HEK293 (cell line): ENCODE results near the gene ABHD16B.

Experiments
- CTCF ChIA-PET: fragments of 350-600 bp; formaldehyde crosslinking; extraction: SDS; loops from one replicate; lab custom pipeline; 2021; ENCODE audit warnings: antibody characterized with exemption; lab: Yijun Ruan, JAX
- POLR2A ChIA-PET: fragments of 300-600 bp; formaldehyde crosslinking; extraction: SDS; loops from one replicate; lab custom pipeline; 2020; ENCODE audit warnings: antibody characterized with exemption, inconsistent platforms; lab: Yijun Ruan, JAX
- H3K27ac ChIP-seq: fragments of 200-500 bp; sonication (Bioruptor generic); 2 replicates; pipeline ENCODE4 v1.5.1; 2014; ENCODE audit warnings: low read depth, low read length, control low read depth, inconsistent platforms; ENCODE audit errors: extremely low read depth
- H3K36me3 ChIP-seq, 2 experiments: fragments of 200-500 bp in 1 of 2; sonication (Bioruptor generic) in 1 of 2; 1 replicate in 1 of 2; 2 replicates in 1 of 2; pipeline ENCODE4 v1.5.1; 2014 to 2017; ENCODE audit warnings: inconsistent platforms in 2 of 2, low read length in 2 of 2; ENCODE audit not compliant: control insufficient read depth in 2 of 2, insufficient read depth in 1 of 2
- H3K4me1 ChIP-seq: fragments of 200-500 bp; sonication (Bioruptor generic); 2 replicates; pipeline ENCODE4 v1.5.1; 2014; ENCODE audit warnings: mild to moderate bottlenecking, low read length, inconsistent platforms; ENCODE audit not compliant: control insufficient read depth, insufficient read depth
- H3K4me3 ChIP-seq: 2 replicates; pipeline ENCODE4 v1.5.1; 2011; ENCODE audit warnings: low read depth, mild to moderate bottlenecking, control low read depth, low read length, moderate library complexity
- H3K9me3 ChIP-seq: fragments of 200-500 bp; sonication (Bioruptor generic); 2 replicates; pipeline ENCODE4 v1.5.1; 2014; ENCODE audit warnings: low read depth, low read length, inconsistent platforms; ENCODE audit not compliant: control insufficient read depth, insufficient read depth
- GLIS2 ChIP-seq: fragments of 450-650 bp; formaldehyde crosslinking; IDR thresholded peaks from 2 replicates; pipeline ENCODE4 v1.5.1; 2016; ENCODE audit warnings: missing biosample characterization, missing genetic modification characterization
- HOXD13 ChIP-seq: sonication (generic); formaldehyde crosslinking; IDR thresholded peaks from 2 replicates; pipeline ENCODE4 v1.8.0; 2022; ENCODE audit warnings: missing genetic modification reagents, borderline replicate concordance
- IKZF3 ChIP-seq: fragments of 450-650 bp; IDR thresholded peaks from 2 replicates; pipeline ENCODE4 v1.5.0; 2018; ENCODE audit warnings: missing biosample characterization, mild to moderate bottlenecking, missing genetic modification characterization, moderate library complexity
- KLF10 ChIP-seq: fragments of 450-650 bp; IDR thresholded peaks from 2 replicates; pipeline ENCODE4 v1.5.1; 2018; ENCODE audit warnings: missing biosample characterization, mild to moderate bottlenecking, missing genetic modification characterization
- KLF9 ChIP-seq: fragments of 450-650 bp; formaldehyde crosslinking; IDR thresholded peaks from 2 replicates; pipeline ENCODE4 v1.5.1; 2016; ENCODE audit warnings: missing biosample characterization, missing genetic modification characterization, low read depth
- PRDM10 ChIP-seq: fragments of 450-650 bp; formaldehyde crosslinking; IDR thresholded peaks from 2 replicates; pipeline ENCODE4 v1.5.1; 2016; ENCODE audit warnings: missing biosample characterization, missing genetic modification characterization
- SCRT2 ChIP-seq: fragments of 450-650 bp; formaldehyde crosslinking; IDR thresholded peaks from 2 replicates; pipeline ENCODE4 v1.5.1; 2016; ENCODE audit warnings: missing biosample characterization, missing genetic modification characterization
- SP2 ChIP-seq: fragments of 450-650 bp; formaldehyde crosslinking; IDR thresholded peaks from 2 replicates; pipeline ENCODE4 v1.5.1; 2016; ENCODE audit warnings: missing biosample characterization, missing genetic modification characterization
- ZBTB17 ChIP-seq: fragments of 450-650 bp; formaldehyde crosslinking; IDR thresholded peaks from 2 replicates; pipeline ENCODE4 v1.5.1; 2016; ENCODE audit warnings: missing biosample characterization, missing genetic modification characterization
- ZBTB48 ChIP-seq: fragments of 450-650 bp; formaldehyde crosslinking; IDR thresholded peaks from 2 replicates; pipeline ENCODE4 v1.5.1; 2016; ENCODE audit warnings: missing biosample characterization, missing genetic modification characterization
- ZBTB7A ChIP-seq: fragments of 450-650 bp; formaldehyde crosslinking; IDR thresholded peaks from 2 replicates; pipeline ENCODE4 v1.5.1; 2016; ENCODE audit warnings: low read depth, missing biosample characterization, missing genetic modification characterization
- ZNF121 ChIP-seq: fragments of 450-650 bp; formaldehyde crosslinking; IDR thresholded peaks from 2 replicates; pipeline ENCODE4 v1.5.1; 2016; ENCODE audit warnings: missing biosample characterization, missing genetic modification characterization
- ZNF138 ChIP-seq: fragments of 450-650 bp; formaldehyde crosslinking; IDR thresholded peaks from 2 replicates; pipeline ENCODE4 v1.5.1; 2016; ENCODE audit warnings: missing biosample characterization, missing genetic modification characterization, borderline replicate concordance
- ZNF148 ChIP-seq: fragments of 450-650 bp; formaldehyde crosslinking; IDR thresholded peaks from 2 replicates; pipeline ENCODE4 v1.5.0; 2017; ENCODE audit warnings: missing biosample characterization, missing genetic modification characterization, borderline replicate concordance
- ZNF2 ChIP-seq: fragments of 450-650 bp; formaldehyde crosslinking; IDR thresholded peaks from 2 replicates; pipeline ENCODE4 v1.5.1; 2016; ENCODE audit warnings: missing biosample characterization, missing genetic modification characterization
- ZNF449 ChIP-seq: fragments of 450-650 bp; formaldehyde crosslinking; IDR thresholded peaks from 2 replicates; pipeline ENCODE4 v1.5.1; 2017; ENCODE audit warnings: missing biosample characterization, mild to moderate bottlenecking, missing genetic modification characterization, moderate library complexity
- ZNF473 ChIP-seq: fragments of 450-650 bp; formaldehyde crosslinking; IDR thresholded peaks from 2 replicates; pipeline ENCODE4 v1.5.1; 2017; ENCODE audit warnings: missing biosample characterization, missing genetic modification characterization
- ZNF561 ChIP-seq: fragments of 450-650 bp; IDR thresholded peaks from 2 replicates; pipeline ENCODE4 v1.5.1; 2018; ENCODE audit warnings: missing biosample characterization, missing genetic modification characterization, borderline replicate concordance
- ZNF600 ChIP-seq: fragments of 450-650 bp; formaldehyde crosslinking; IDR thresholded peaks from 2 replicates; pipeline ENCODE4 v1.5.1; 2016; ENCODE audit warnings: missing biosample characterization, missing genetic modification characterization
- ZNF747 ChIP-seq: fragments of 450-650 bp; formaldehyde crosslinking; IDR thresholded peaks from 2 replicates; pipeline ENCODE4 v1.5.1; 2016; ENCODE audit warnings: missing biosample characterization, missing genetic modification characterization
- ZNF777 ChIP-seq: fragments of 450-650 bp; formaldehyde crosslinking; IDR thresholded peaks from 2 replicates; pipeline ENCODE4 v1.5.1; 2017; ENCODE audit warnings: missing biosample characterization, missing genetic modification characterization, borderline replicate concordance
- ZNF830 ChIP-seq: fragments of 450-650 bp; IDR thresholded peaks from 2 replicates; pipeline ENCODE4 v1.5.0; 2018; ENCODE audit warnings: missing biosample characterization, missing genetic modification characterization, low read depth, mild to moderate bottlenecking, moderate library complexity

The ABHD16B gene

GRCh38 chr20:63837479-63837878 is 23.8 kb upstream of the ABHD16B start:
- Histone ChIP-seq H3K27ac (no peak overlapping the region), H3K4me3 (no peak overlapping the region), H3K36me3 (no peaks in the 10 kb centered on the region), H3K4me1 (no peaks in the 10 kb centered on the region), H3K9me3 (no peaks in the 10 kb centered on the region)
- ChIA-PET POLR2A (no interaction called here), CTCF (interaction anchor here (0.6 kb wide), 1 partner anchor 26 kb away, joined by 3 read pairs; no protein-coding TSS in a partner anchor)
- TF ChIP-seq GLIS2 (tag by site-specific recombination) (0 out of 2 replicates have a peak, but pooled peaks have one; percentile 1), ZNF747 (no peak), SCRT2 (tag by site-specific recombination) (peak; percentile 52; the same call in 1 of the 2 replicates), ZBTB17 (no peak)
- TF ChIP-seq, all 188 proteins: peak for 2

- H3K4me1 ChIP-seq, result no peaks in the 10 kb centered on the region
These were observed 21.7 kb upstream of the ABHD16B start for GRCh38 chr20:63839620-63840019.

GRCh38 chr20:63840405-63840828 is 20.9 kb upstream of the ABHD16B start:
- H3K36me3 ChIP-seq, result no peaks in the 10 kb centered on the region
- no peak overlapping the region for H3K27ac ChIP-seq
- no peak for TF ChIP-seq SP2
- TF ChIP-seq ZNF449 (tag by site-specific recombination), result 0 out of 2 replicates have a peak, but pooled peaks have one; percentile 47
- ChIA-PET POLR2A (no interaction called here), CTCF (interaction anchor here (0.9 kb wide), 1 partner anchor 50 kb away, joined by 3 read pairs; no protein-coding TSS in a partner anchor)
- no peaks in the 10 kb centered on the region for H3K9me3 ChIP-seq
- H3K4me1 ChIP-seq, result no peaks in the 10 kb centered on the region
- H3K4me3 ChIP-seq, result no peak overlapping the region

More at GRCh38 chr20:63839620-63840019, 21.7 kb upstream of the ABHD16B start:
- ChIA-PET CTCF (interaction anchor here (0.7 kb wide), 1 partner anchor 32 kb away, joined by 3 read pairs; no protein-coding TSS in a partner anchor), POLR2A (no interaction called here)
- TF ChIP-seq PRDM10 (tag by site-specific recombination) (no peak), ZNF600 (tag by site-specific recombination) (peak; percentile 84)
- Histone ChIP-seq H3K27ac (no peak overlapping the region), H3K36me3 (no peaks in the 10 kb centered on the region), H3K4me3 (no peak overlapping the region), H3K9me3 (no peaks in the 10 kb centered on the region)

GRCh38 chr20:63842258-63842657 is 19.0 kb upstream of the ABHD16B start:
- no peak for TF ChIP-seq KLF9 (tag by site-specific recombination)
- TF ChIP-seq ZNF561 (tag by site-specific recombination), result no peak
- TF ChIP-seq ZNF2 (tag by site-specific recombination), result no peak
- TF ChIP-seq ZNF473, result no peak
- no peak for TF ChIP-seq KLF10
- TF ChIP-seq IKZF3, result no peak
- TF ChIP-seq ZBTB7A (tag by site-specific recombination), result no peak
- no peak for TF ChIP-seq ZNF148 (tag by site-specific recombination)
- no peak for TF ChIP-seq ZNF830 (tag by site-specific recombination)
- TF ChIP-seq ZBTB48 (tag by site-specific recombination), result no peak
- TF ChIP-seq ZNF777, result no peak
- no peak for TF ChIP-seq ZNF138 (tag by site-specific recombination)
- TF ChIP-seq ZNF121, result no peak
- no peak for TF ChIP-seq HOXD13
- TF ChIP-seq, all 188 proteins: peak for 0
- CTCF ChIA-PET, result interaction anchor here (0.7 kb wide), 1 partner anchor 241 kb away, joined by 4 read pairs; no protein-coding TSS in a partner anchor

More at GRCh38 chr20:63842258-63842657, 19.0 kb upstream of the ABHD16B start:
- no peaks in the 10 kb centered on the region for H3K36me3 ChIP-seq
- POLR2A ChIA-PET, result no interaction called here
- no peak overlapping the region for H3K4me3 ChIP-seq
- H3K9me3 ChIP-seq, result no peaks in the 10 kb centered on the region
- no peaks in the 10 kb centered on the region for H3K4me1 ChIP-seq
- no peak overlapping the region for H3K27ac ChIP-seq
